NCI-H82 (cell line): ENCODE measurements around the gene NDST1.
"Not testable (repeated sequence)": the region's sequence is repeated elsewhere in the genome, so short reads cannot be mapped to it uniquely, and the experiment has no call there.

Experiments used
- DNase-seq: peaks from one replicate; lab custom pipeline; 2025; lab: John Stamatoyannopoulos, UW

NDST1 gene

DNA sequence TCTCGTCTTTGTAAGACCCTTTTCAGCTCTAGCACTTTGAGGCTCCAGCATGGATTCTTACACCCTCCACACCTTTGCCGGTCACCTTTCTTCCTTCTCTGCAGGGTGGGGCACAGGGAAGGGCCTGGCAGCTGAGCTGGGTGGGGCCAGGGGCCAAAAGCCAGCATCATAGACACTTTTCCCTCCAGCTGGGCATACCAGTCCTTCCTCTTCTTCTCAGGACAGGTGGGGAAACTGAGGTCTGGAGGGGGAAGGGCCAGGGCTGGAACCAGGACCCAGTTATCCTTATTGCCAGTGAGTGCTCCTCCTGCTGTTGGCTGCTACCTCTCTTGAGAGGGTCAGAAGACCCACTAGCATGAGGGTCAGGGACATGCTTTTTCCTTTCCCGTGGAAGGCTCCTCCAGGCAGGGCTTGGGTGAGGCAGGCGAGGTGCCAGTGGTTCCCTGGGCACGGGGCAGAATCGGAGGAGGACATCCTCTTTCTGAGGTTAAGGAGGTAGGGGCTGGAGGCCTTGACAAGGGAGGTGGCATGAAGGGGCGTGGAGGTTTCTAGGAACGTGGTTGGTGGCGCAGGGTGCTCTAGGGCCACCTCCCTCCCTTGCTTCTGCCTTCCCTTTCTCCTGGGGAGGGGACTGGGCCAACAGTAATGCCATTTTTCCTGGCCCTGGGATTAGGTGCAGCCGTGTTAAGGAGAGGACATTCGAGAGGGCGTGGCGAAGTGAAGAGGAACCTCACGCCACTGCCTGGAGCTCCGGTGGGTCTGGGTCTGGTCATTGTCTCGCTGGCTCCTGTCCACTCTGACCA, at the start of gene NDST1:
NDST1 (plus strand) TSS at position 658 of the 803 bp plus-strand sequence. CDS start 13,124 bp downstream, outside the sequence.
- DNase-seq, result no peak

- DNase-seq, result peak; percentile 78
Observed at GRCh38 chr5:150458802-150459557, 49.0 kb upstream of the NDST1 start.

DNA sequence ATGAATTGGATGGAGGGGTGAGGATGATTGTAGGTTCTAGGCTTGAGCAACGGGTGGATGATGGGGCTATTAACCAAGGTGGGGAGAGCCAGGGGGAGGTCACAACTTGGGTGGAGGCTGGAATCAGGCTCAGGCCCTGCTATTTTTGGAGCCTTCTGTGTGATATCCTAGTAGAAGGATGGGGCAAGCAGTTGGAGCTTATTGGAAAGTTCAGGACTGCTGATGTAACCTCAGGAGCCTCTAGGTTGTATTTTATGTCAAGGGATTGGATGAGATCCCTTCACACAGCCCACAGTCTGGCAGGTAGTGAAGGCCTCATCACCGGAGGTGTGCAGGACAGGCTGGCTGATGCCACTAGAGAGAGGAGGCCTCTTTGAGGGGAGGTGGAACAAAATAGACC, 47.1 kb upstream of the NDST1 start:
- DNase-seq, result no peak

GRCh38 chr5:150461231-150461630, 46.7 kb upstream of the NDST1 start:
- peak; percentile 83 for DNase-seq

DNA sequence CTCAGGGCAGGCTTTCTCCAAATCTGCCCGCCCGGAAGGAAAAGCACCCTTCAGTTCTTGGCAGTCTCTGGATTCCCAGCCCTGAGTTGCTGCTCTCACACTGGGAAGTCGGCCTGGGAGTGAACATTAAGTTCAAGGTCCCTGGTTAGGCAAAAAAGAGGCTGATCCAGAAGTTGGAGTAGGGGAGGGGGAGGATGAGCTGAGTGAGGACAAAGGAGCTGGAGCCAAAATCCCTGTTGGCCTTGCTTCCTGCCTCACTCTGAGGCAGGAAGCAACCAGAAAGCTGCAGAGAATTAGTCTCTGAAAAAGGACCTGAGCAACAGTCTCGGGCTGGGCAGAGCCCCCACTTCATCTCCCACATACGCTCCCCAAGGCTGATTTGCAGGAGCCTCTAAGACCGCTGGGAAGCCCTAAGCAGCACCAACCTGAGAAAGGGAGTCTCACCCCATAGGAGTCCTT, 43.3 kb upstream of the NDST1 start:
- no peak for DNase-seq

DNA sequence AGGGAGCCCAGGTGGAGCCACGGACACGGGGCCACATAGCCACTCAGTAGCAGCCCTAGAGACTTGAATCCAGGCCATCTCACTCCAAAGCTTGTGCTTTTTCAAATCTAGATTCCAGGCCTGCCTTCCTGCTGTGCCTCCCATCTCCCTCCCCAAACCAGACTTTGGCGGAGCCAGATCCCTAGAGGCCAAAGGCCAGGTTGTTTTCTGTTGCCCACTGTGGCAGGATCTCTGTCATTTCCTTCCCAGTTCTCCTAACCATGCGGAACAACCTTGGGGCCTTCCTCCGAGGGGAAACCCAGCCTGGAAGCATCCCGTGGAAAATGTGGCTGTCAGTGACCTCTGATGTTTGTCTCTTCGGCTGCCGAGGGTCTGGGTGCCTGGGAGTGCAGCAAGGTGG, 42.0 kb upstream of the NDST1 start:
- no peak for DNase-seq

GRCh38 chr5:150468206-150468605, 39.7 kb upstream of the NDST1 start:
- no peak for DNase-seq

DNA sequence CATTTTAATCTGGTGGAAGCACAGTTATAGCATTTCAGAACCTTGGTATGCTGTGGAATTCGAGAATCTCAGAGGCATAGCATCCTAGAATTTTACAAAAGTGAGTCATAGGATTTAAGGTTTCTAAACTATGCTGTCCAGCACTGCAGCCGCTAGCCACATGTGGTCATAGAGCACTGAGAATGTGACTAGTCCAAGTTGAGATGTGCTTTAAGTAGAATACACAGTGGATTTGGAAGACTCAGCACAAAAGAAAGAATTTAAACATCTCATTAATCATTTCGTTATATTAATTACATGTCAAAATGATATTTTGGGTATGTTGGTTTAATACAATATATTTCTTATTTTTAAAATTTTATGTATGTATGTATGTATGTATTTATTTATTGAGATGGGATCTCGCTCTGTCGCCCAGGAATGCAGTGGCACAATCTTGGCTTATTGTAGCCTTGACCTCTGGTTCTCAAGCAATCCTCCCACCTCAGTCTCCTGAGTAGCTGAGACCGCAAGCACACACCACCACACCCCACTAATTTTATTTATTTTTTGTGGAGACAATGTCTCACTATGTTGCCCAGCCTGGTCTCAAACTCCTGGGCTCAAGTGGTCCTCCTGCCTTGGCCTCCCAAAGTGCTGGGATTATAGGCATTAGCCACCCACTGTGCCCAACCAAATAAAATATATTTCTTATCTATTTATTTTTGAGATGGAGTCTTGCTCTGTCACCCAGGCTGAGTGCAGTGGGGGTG, 38.0 kb upstream of the NDST1 start:
- no peak for DNase-seq

DNA sequence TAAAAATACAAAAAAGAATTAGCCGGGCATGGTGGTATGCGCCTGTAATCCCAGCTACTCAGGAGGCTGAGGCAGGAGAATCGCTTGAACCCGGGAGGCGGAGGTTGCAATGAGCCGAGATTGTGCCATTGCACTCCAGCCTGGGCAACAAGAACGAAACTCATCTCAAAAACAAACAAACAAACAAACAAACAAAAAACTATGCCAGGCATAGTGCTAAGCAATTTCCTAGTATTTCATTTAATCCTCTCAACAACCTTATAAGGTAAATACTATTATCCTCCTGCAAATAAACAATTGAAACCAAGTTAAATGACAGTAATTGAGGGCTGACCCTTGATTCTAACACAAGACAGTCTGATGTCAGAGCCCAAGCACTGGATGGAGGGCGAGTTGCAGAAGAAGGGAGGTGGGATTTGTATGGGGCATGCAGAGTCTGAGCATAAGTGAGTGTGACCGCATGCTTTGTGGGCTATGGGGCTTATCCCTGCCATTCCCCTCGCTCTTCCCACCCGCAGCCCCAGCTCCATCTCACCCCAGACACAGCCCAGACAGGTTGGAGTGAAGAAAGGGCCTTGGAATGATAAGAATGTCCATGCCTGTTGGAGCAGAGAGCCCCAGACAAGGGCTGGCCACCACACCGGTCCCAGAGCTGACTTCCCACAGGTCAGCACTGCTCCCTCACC, 34.1 kb upstream of the NDST1 start:
- no peak for DNase-seq

- not testable (repeated sequence) for DNase-seq
Observed at GRCh38 chr5:150476568-150476967, 31.4 kb upstream of the NDST1 start.

DNA sequence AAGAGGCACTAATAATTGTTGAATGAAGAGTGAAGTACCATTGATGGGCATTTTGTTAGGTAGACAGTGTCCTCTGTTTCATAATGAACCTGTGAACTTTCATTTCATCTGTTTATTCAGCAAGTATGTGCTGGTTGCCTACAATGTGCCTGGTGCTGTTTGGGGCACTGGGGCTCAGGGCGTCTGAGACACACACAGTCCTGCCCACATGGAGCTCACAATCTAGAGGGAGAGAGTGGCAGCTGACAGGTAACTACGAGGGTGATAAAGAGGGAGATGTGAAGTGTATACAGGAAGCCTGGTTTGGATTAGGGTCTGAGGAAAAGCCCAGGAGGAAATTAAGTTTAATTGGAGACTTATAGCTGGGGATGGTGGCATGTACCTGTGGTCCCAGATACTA, 28.5 kb upstream of the NDST1 start:
- DNase-seq, result no peak

DNA sequence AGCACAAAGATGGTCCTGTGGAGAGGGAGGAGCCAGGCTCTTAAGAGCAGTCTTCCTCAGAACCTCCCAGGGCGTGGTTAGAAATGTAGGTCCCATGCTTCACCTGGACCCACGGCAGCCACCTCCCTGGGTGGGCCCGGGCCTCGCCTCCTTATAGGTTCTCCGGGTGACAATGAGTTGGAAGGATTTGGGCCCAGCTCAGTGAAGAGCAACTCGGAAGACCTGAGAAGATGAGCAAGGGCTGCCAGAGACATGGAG, 26.3 kb upstream of the NDST1 start:
- DNase-seq, result no peak

- no peak for DNase-seq
Observed at GRCh38 chr5:150481972-150482406, 25.9 kb upstream of the NDST1 start.

DNA sequence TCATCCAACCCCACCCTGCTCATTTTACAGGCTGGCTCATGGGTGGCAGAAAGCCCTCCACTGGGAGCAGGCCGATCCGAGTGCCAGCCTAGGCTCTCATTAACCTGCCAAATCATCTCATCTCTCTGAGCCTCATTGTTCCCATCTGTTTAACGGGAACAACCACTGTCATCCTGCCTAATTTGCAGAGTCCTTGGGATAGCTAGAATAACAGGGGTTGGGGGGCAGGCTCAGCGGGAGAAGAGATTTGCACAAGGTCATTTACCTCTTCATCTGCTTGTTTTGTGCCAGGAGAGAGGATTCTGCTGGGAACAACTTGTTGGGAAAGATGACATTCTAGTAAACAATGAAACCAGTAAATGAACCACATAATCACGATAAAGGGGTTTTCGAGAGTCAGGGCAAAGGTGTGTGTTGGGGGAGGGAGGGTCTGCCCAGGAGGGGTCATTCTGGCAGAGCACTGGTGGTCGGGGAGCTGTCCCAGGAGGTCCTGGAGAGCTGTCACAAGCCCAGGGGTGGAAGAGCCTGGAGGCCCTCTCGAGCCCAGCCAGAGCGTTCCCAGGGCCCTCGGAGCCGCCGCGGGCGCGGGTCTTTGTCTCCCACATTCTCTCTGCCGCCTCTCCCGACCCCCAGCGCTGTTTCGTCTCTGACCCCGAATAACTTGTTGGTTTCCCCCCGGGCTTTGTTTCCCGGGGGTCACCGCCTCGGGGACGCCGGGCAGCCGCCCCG, 22.8 kb upstream of the NDST1 start:
- DNase-seq, result no peak

DNA sequence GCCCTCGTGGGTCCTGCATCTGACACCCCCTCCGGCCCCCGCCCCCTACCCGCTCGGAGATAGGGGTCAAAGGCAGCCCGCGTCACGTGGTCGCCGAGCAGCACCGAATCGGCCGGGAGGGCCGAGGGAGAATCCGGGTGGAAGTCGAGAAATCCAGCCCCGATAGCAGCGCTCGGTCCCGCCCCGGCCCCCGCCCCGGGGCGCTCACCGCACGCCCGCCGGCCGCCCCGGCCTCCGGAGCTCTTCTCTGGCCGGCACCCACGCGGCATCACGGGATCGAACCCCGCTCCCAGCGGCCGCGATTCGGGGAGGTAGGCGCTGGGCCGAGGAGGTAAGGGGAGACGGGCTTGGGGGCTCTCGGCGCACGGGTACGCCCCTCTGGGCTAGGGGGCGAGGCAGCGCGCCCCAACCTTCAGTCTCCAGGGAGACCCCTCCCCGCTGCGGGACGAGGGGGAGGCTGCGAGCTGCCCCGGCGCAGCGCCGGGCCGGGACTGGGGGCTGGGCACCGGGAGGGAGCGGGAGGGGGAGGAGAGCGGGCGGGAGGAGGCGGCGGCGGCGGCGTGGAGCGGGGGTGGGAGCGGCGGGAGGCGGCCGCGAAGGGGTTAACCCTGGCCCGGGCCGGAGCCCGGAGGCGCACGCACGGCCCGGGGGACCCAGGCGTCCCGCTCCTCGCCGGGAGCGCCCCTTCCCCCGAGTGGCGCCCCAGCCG, 22.1 kb upstream of the NDST1 start:
- DNase-seq, result peak; percentile 58

- DNase-seq, result peak; percentile 69
Observed at GRCh38 chr5:150486402-150487198, 21.3 kb upstream of the NDST1 start.

GRCh38 chr5:150487199-150488061, 20.5 kb upstream of the NDST1 start:
- peak; percentile 64 for DNase-seq

GRCh38 chr5:150488519-150489359, 19.2 kb upstream of the NDST1 start:
- no peak for DNase-seq
